ENCODE results near the gene NID1.
"Not testable (repeated sequence)": the region's sequence is repeated elsewhere in the genome, so short reads cannot be mapped to it uniquely, and the experiment has no call there.

Gene NID1

GRCh38 chr1:236083650-236084385 is 18.9 kb upstream of the NID1 start:
- no peak overlapping the region for H3K4me3 ChIP-seq (ENCODE audit: insufficient read length, low read depth)
- DNase-seq (ENCODE audit: low read depth, low spot score): no peak
- no peaks in the 10 kb centered on the region for H3K27me3 ChIP-seq (ENCODE audit: insufficient read depth, insufficient read length)
- TF ChIP-seq SUZ12 (IDR thresholded peaks at IDR 0.05; ENCODE audit: extremely low read depth, insufficient read depth, insufficient read length) (no peak), ZNF274 (IDR thresholded peaks at IDR 0.05; ENCODE audit: low read depth, low read length) (no peak), YY1 (IDR thresholded peaks at IDR 0.05; ENCODE audit: insufficient read depth, insufficient read length) (no peak)
- peaks cover 5% of the 10 kb centered on the region for H3K4me1 ChIP-seq (ENCODE audit: insufficient read depth, insufficient read length)
- no peaks in the 10 kb centered on the region for H3K36me3 ChIP-seq (ENCODE audit: insufficient read depth, insufficient read length, low read length)
- no peak overlapping the region for H3K9ac ChIP-seq (ENCODE audit: insufficient read length, low read depth)
- no peaks in the 10 kb centered on the region for H3K9me3 ChIP-seq (ENCODE audit: insufficient read depth, low read length)

- DNase-seq (ENCODE audit: low read depth, low spot score): no peak
- H3K4me3 ChIP-seq (ENCODE audit: insufficient read length, low read depth): no peak overlapping the region
- no peaks in the 10 kb centered on the region for H3K9me3 ChIP-seq (ENCODE audit: insufficient read depth, low read length)
- H3K9ac ChIP-seq (ENCODE audit: insufficient read length, low read depth): no peak overlapping the region
- peaks cover 5% of the 10 kb centered on the region for H3K4me1 ChIP-seq (ENCODE audit: insufficient read depth, insufficient read length)
- TF ChIP-seq SUZ12 (IDR thresholded peaks at IDR 0.05; ENCODE audit: extremely low read depth, insufficient read depth, insufficient read length): no peak
- TF ChIP-seq YY1 (IDR thresholded peaks at IDR 0.05; ENCODE audit: insufficient read depth, insufficient read length): no peak
- no peak for TF ChIP-seq ZNF274 (IDR thresholded peaks at IDR 0.05; ENCODE audit: low read depth, low read length)
- H3K27me3 ChIP-seq (ENCODE audit: insufficient read depth, insufficient read length): no peaks in the 10 kb centered on the region
- no peaks in the 10 kb centered on the region for H3K36me3 ChIP-seq (ENCODE audit: insufficient read depth, insufficient read length, low read length)
These were observed 17.6 kb upstream of the NID1 start for GRCh38 chr1:236082526-236082925.

DNA sequence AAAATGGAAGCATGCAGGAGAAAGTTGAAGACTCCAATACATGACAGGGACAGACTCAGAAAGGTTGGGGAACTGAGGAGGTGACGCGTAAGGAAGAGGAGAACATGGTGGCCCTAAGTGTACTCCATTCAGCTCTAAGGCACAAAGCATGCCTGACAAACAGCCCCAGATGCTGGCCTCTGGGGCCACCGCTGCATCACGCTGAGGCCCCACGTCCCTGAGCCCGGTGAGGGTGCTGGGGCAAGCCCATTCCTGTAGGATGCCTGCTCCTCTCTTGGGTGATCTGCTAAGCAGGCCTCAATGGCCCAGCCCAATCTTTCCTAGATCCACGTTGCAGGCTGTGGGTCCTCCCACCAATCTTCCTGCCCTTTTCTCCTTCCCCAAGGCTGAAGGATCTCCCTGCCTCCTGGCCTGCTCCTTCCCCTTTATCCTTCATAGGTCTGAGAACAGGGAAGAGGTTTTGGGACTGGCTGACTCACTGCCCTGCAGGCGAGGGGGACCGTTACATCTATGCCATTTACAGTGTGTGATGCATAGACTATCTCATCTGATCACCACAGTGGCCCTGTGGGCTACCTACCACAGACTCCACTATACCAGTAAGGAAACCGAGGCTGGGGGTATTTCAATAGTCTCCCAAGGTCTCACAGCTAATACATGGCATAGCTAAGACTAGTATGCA is 16.8 kb upstream of the NID1 start:
- H3K27me3 ChIP-seq (ENCODE audit: insufficient read depth, insufficient read length): no peaks in the 10 kb centered on the region
- TF ChIP-seq ZNF274 (IDR thresholded peaks at IDR 0.05; ENCODE audit: low read depth, low read length) (no peak), YY1 (IDR thresholded peaks at IDR 0.05; ENCODE audit: insufficient read depth, insufficient read length) (no peak), SUZ12 (IDR thresholded peaks at IDR 0.05; ENCODE audit: extremely low read depth, insufficient read depth, insufficient read length) (no peak)
- no peak overlapping the region for H3K4me3 ChIP-seq (ENCODE audit: insufficient read length, low read depth)
- no peak overlapping the region for H3K9ac ChIP-seq (ENCODE audit: insufficient read length, low read depth)
- H3K4me1 ChIP-seq (ENCODE audit: insufficient read depth, insufficient read length): peaks cover 5% of the 10 kb centered on the region
- H3K9me3 ChIP-seq (ENCODE audit: insufficient read depth, low read length): no peaks in the 10 kb centered on the region
- no peak for DNase-seq (ENCODE audit: low read depth, low spot score)
- no peaks in the 10 kb centered on the region for H3K36me3 ChIP-seq (ENCODE audit: insufficient read depth, insufficient read length, low read length)

DNA sequence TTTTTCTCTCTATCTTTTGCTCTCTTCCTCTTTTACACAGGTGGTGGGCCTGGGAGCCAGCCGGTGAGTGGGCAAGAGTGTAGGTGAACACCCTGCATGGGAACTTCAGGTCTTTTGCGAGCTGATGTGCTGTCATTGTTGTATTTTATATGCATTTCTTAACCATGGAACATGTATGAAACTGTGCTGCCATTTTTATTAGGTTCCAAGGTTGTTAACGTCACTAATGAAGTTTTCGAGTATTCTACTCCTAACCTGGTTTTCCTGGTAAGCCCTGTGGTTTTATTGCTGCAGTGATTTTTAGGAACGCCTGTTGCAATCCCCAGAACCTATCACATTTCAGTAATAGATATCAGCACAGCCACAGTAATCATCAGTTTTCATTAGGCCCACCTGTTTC is 14.8 kb upstream of the NID1 start:
- Histone ChIP-seq H3K4me1 (ENCODE audit: insufficient read depth, insufficient read length) (peaks cover 5% of the 10 kb centered on the region), H3K27me3 (ENCODE audit: insufficient read depth, insufficient read length) (no peaks in the 10 kb centered on the region)
- no peak for TF ChIP-seq SUZ12 (IDR thresholded peaks at IDR 0.05; ENCODE audit: extremely low read depth, insufficient read depth, insufficient read length)
- TF ChIP-seq ZNF274 (IDR thresholded peaks at IDR 0.05; ENCODE audit: low read depth, low read length): no peak
- TF ChIP-seq YY1 (IDR thresholded peaks at IDR 0.05; ENCODE audit: insufficient read depth, insufficient read length): no peak

GRCh38 chr1:236078993-236079392 is 14.1 kb upstream of the NID1 start:
- H3K4me3 ChIP-seq (ENCODE audit: insufficient read length, low read depth): no peak overlapping the region
- DNase-seq (ENCODE audit: low read depth, low spot score): no peak
- H3K27me3 ChIP-seq (ENCODE audit: insufficient read depth, insufficient read length): no peaks in the 10 kb centered on the region
- H3K9me3 ChIP-seq (ENCODE audit: insufficient read depth, low read length): no peaks in the 10 kb centered on the region
- peaks cover 5% of the 10 kb centered on the region for H3K4me1 ChIP-seq (ENCODE audit: insufficient read depth, insufficient read length)
- no peak overlapping the region for H3K9ac ChIP-seq (ENCODE audit: insufficient read length, low read depth)
- H3K36me3 ChIP-seq (ENCODE audit: insufficient read depth, insufficient read length, low read length): no peaks in the 10 kb centered on the region
- TF ChIP-seq ZNF274 (IDR thresholded peaks at IDR 0.05; ENCODE audit: low read depth, low read length) (no peak), SUZ12 (IDR thresholded peaks at IDR 0.05; ENCODE audit: extremely low read depth, insufficient read depth, insufficient read length) (no peak), YY1 (IDR thresholded peaks at IDR 0.05; ENCODE audit: insufficient read depth, insufficient read length) (no peak)

More for the DNA sequence above, 14.8 kb upstream of the NID1 start:
- no peaks in the 10 kb centered on the region for H3K9me3 ChIP-seq (ENCODE audit: insufficient read depth, low read length)
- no peak for DNase-seq (ENCODE audit: low read depth, low spot score)
- H3K9ac ChIP-seq (ENCODE audit: insufficient read length, low read depth): no peak overlapping the region
- no peak overlapping the region for H3K4me3 ChIP-seq (ENCODE audit: insufficient read length, low read depth)
- H3K36me3 ChIP-seq (ENCODE audit: insufficient read depth, insufficient read length, low read length): no peaks in the 10 kb centered on the region

GRCh38 chr1:236078077-236078476 is 13.2 kb upstream of the NID1 start:
- not testable (repeated sequence) for H3K4me3 ChIP-seq (ENCODE audit: insufficient read length, low read depth); H3K36me3 ChIP-seq (ENCODE audit: insufficient read depth, insufficient read length, low read length); DNase-seq (ENCODE audit: low read depth, low spot score); H3K9me3 ChIP-seq (ENCODE audit: insufficient read depth, low read length); H3K4me1 ChIP-seq (ENCODE audit: insufficient read depth, insufficient read length); H3K9ac ChIP-seq (ENCODE audit: insufficient read length, low read depth); H3K27me3 ChIP-seq (ENCODE audit: insufficient read depth, insufficient read length)

DNA sequence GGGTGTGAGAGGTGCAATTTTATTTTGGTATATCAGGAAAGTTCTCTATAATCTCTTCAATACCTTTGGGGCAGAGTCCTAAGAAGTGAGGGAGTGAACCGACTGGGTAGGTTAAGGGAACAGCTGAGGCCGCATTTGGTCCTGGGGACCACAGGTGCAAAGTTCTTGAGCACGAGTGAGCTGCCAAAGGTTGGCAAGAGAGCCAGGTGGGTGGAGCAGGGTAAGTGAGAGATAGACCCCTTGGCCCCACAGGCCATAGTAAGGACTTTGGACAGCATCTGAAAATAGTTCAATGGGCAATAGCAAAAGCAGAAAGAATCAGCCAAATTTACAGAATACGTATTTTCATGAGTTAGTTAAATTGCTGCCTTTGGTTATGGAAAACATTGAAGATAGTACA is 11.0 kb upstream of the NID1 start:
- no peaks in the 10 kb centered on the region for H3K36me3 ChIP-seq (ENCODE audit: insufficient read depth, insufficient read length, low read length)
- no peaks in the 10 kb centered on the region for H3K4me1 ChIP-seq (ENCODE audit: insufficient read depth, insufficient read length)
- DNase-seq (ENCODE audit: low read depth, low spot score): no peak
- H3K27me3 ChIP-seq (ENCODE audit: insufficient read depth, insufficient read length): no peaks in the 10 kb centered on the region
- no peak overlapping the region for H3K4me3 ChIP-seq (ENCODE audit: insufficient read length, low read depth)
- no peak for TF ChIP-seq ZNF274 (IDR thresholded peaks at IDR 0.05; ENCODE audit: low read depth, low read length)
- no peak for TF ChIP-seq SUZ12 (IDR thresholded peaks at IDR 0.05; ENCODE audit: extremely low read depth, insufficient read depth, insufficient read length)
- TF ChIP-seq YY1 (IDR thresholded peaks at IDR 0.05; ENCODE audit: insufficient read depth, insufficient read length): no peak
- no peak overlapping the region for H3K9ac ChIP-seq (ENCODE audit: insufficient read length, low read depth)
- no peaks in the 10 kb centered on the region for H3K9me3 ChIP-seq (ENCODE audit: insufficient read depth, low read length)

All from NT2/D1 (cell line).